Natural killer cell (primary cell): Measurements from ENCODE around the gene TIMM13. TPM values are rescaled to one million over a fixed set of nuclear protein-coding genes. Genes with fewer than 3 reads are reported as not detected.

Experiments
- ATAC-seq, 3 donors: fragments of 150-1000 bp in 2 of 3; fragments of 200-7000 bp in 1 of 3; cut with Tn5 transposase; 1 replicate in 1 of 3; 2 replicates in 2 of 3; pipeline ENCODE4 v1.10.0; 2021; ENCODE audit warnings: mild to moderate bottlenecking in 2 of 3, moderate library complexity in 2 of 3
- DNase-seq, 2 donors: peaks; one replicate each; pipeline versions ENCODE4 v3.0.0 to v3.0.0-alpha.2; 2013 to 2021; ENCODE audit warnings: mixed read lengths in 1 of 2
- H3K27ac ChIP-seq: one replicate; pipeline ENCODE4 v1.5.1; 2013; ENCODE audit warnings: mild to moderate bottlenecking, low read length
- H3K27me3 ChIP-seq: one replicate; pipeline ENCODE4 v1.6.1; 2013; ENCODE audit warnings: low read length; ENCODE audit not compliant: control insufficient read depth, insufficient read depth
- H3K36me3 ChIP-seq: one replicate; pipeline ENCODE4 v1.6.1; 2013; ENCODE audit warnings: low read length; ENCODE audit not compliant: control insufficient read depth, insufficient read depth
- H3K4me1 ChIP-seq: one replicate; pipeline ENCODE4 v1.6.1; 2013; ENCODE audit warnings: low read length; ENCODE audit not compliant: control insufficient read depth, insufficient read depth
- H3K4me3 ChIP-seq: one replicate; pipeline ENCODE4 v1.5.1; 2013; ENCODE audit warnings: low read length
- H3K9me3 ChIP-seq: one replicate; pipeline ENCODE4 v1.6.1; 2013; ENCODE audit warnings: low read length; ENCODE audit not compliant: control insufficient read depth, insufficient read depth
- H3K27ac Mint-ChIP-seq, 2 donors: one replicate each; pipeline ENCODE4 v1.8.0; 2022; ENCODE audit warnings: mild to moderate bottlenecking in 2 of 2, mixed read lengths in 2 of 2, moderate library complexity in 1 of 2
- H3K27me3 Mint-ChIP-seq, 2 donors: one replicate each; pipeline ENCODE4 v1.8.0; 2022; ENCODE audit warnings: low read depth in 2 of 2, mixed read lengths in 2 of 2
- H3K36me3 Mint-ChIP-seq: one replicate; pipeline ENCODE4 v1.8.0; 2022; ENCODE audit warnings: mixed read lengths
- H3K4me1 Mint-ChIP-seq, 2 donors: one replicate each; pipeline ENCODE4 v1.8.0; 2022; ENCODE audit warnings: mixed read lengths in 2 of 2
- H3K4me3 Mint-ChIP-seq: one replicate; pipeline ENCODE4 v1.8.0; 2022; ENCODE audit warnings: mild to moderate bottlenecking, moderate library complexity, mixed read lengths
- H3K9me3 Mint-ChIP-seq, 2 donors: one replicate each; pipeline ENCODE4 v1.8.0; 2022; ENCODE audit warnings: mixed read lengths in 2 of 2
- CTCF ChIP-seq: fragments of 200-600 bp; IDR thresholded peaks from one replicate; pipeline ENCODE4 v1.8.0; 2022; ENCODE audit warnings: antibody characterized with exemption
- WGBS: methylation state at CpG from one replicate; pipeline ENCODE4 v1.1.7; 2013; ENCODE audit warnings: missing lambda C conversion rate; ENCODE audit not compliant: insufficient coverage; 5-methylcytosine and 5-hydroxymethylcytosine counted together
- intact Hi-C: fragments of 100-400 bp; cut with micrococcal nuclease; formaldehyde crosslinking; loops from one replicate; pipeline ENCODE4 v1.14.2; 2022
- total RNA-seq, 4 donors: library from RNA; stranded (reverse); fragments of 120-200 nt in 1 of 4; gene quantifications; one replicate each; pipeline versions ENCODE4 v1.2.3 to v1.2.4, GENCODE V29; 2013 to 2022

Gene TIMM13
- total RNA-seq, 3 donors from 2014 or later (not counting 1 experiment from before 2014, with no cell fraction given): 24.7 to 30.4 (median 25.1) TPM

GRCh38 chr19:2425622-2426581 is 1.5 kb downstream of the TIMM13 start:
- Mint-ChIP-seq H3K4me1 (peaks cover 10 to 14% of the 10 kb centered on the region in 2 donors), H3K4me3 (peak overlapping the region; percentile 97), H3K27ac (peak overlapping the region in 1 of 2 donors; percentile 98), H3K27me3 (no peaks in the 10 kb centered on the region), H3K36me3 (no peaks in the 10 kb centered on the region), H3K9me3 (no peaks in the 10 kb centered on the region)
- WGBS: 89% methylated on average over 29 of the region's 29 CpGs
- H3K9me3 ChIP-seq: no peaks in the 10 kb centered on the region
- TF ChIP-seq CTCF: no peak
- H3K27me3 ChIP-seq: no peaks in the 10 kb centered on the region
- intact Hi-C loops: no loop called here
- H3K36me3 ChIP-seq: peaks cover 3% of the 10 kb centered on the region
- ATAC-seq: no peak
- peaks cover 23% of the 10 kb centered on the region for H3K4me1 ChIP-seq
- no peak overlapping the region for H3K27ac ChIP-seq
- no peak for DNase-seq
- no peak overlapping the region for H3K4me3 ChIP-seq

- WGBS: 95% methylated on average over 101 of the region's 101 CpGs
- no peak for DNase-seq
Observed at GRCh38 chr19:2424686-2425621, 2.4 kb downstream of the TIMM13 start.

GRCh38 chr19:2423915-2424685 is 3.3 kb downstream of the TIMM13 start:
- H3K27me3 Mint-ChIP-seq: no peaks in the 10 kb centered on the region
- Histone ChIP-seq H3K9me3 (no peaks in the 10 kb centered on the region), H3K27me3 (no peaks in the 10 kb centered on the region), H3K4me3 (no peak overlapping the region), H3K4me1 (peaks cover 23% of the 10 kb centered on the region), H3K27ac (no peak overlapping the region), H3K36me3 (no peaks in the 10 kb centered on the region)
- TF ChIP-seq CTCF: no peak
- WGBS: 80% methylated on average over 45 of the region's 46 CpGs
- DNase-seq: no peak
- no peaks in the 10 kb centered on the region for H3K36me3 Mint-ChIP-seq
- intact Hi-C loops: no loop called here
- H3K4me1 Mint-ChIP-seq: peaks cover 10 to 14% of the 10 kb centered on the region in 2 donors
- no peak for ATAC-seq
- H3K9me3 Mint-ChIP-seq: no peaks in the 10 kb centered on the region
- H3K4me3 Mint-ChIP-seq: no peak overlapping the region
- no peak overlapping the region for H3K27ac Mint-ChIP-seq

More at GRCh38 chr19:2424686-2425621, 2.4 kb downstream of the TIMM13 start:
- ATAC-seq: no peak
- Mint-ChIP-seq H3K9me3 (no peaks in the 10 kb centered on the region), H3K27me3 (no peaks in the 10 kb centered on the region), H3K27ac (no peak overlapping the region), H3K4me3 (no peak overlapping the region), H3K36me3 (no peaks in the 10 kb centered on the region), H3K4me1 (peaks cover 10 to 14% of the 10 kb centered on the region in 2 donors)
- Histone ChIP-seq H3K27me3 (no peaks in the 10 kb centered on the region), H3K4me3 (no peak overlapping the region), H3K27ac (no peak overlapping the region), H3K9me3 (no peaks in the 10 kb centered on the region), H3K4me1 (peaks cover 23% of the 10 kb centered on the region), H3K36me3 (no peaks in the 10 kb centered on the region)
- intact Hi-C loops: no loop called here
- TF ChIP-seq CTCF: no peak
